Neural cell (in vitro differentiated cells): Measurements from ENCODE around the gene RIMS1.

Experiments used
- CTCF ChIP-seq: fragments of 450-650 bp; IDR thresholded peaks from 2 replicates; pipeline ENCODE4 v1.5.1; 2014; ENCODE audit warnings: antibody characterized with exemption, mild to moderate bottlenecking, moderate library complexity; ENCODE audit not compliant: poor library complexity, severe bottlenecking
- TF ChIP-seq, protein P1 (sequence below): IDR thresholded peaks from 2 replicates; pipeline ENCODE4 v1.6.1; 2012; ENCODE audit warnings: borderline replicate concordance

- TF ChIP-seq CTCF, result no peak
- TF ChIP-seq, protein P1, sequence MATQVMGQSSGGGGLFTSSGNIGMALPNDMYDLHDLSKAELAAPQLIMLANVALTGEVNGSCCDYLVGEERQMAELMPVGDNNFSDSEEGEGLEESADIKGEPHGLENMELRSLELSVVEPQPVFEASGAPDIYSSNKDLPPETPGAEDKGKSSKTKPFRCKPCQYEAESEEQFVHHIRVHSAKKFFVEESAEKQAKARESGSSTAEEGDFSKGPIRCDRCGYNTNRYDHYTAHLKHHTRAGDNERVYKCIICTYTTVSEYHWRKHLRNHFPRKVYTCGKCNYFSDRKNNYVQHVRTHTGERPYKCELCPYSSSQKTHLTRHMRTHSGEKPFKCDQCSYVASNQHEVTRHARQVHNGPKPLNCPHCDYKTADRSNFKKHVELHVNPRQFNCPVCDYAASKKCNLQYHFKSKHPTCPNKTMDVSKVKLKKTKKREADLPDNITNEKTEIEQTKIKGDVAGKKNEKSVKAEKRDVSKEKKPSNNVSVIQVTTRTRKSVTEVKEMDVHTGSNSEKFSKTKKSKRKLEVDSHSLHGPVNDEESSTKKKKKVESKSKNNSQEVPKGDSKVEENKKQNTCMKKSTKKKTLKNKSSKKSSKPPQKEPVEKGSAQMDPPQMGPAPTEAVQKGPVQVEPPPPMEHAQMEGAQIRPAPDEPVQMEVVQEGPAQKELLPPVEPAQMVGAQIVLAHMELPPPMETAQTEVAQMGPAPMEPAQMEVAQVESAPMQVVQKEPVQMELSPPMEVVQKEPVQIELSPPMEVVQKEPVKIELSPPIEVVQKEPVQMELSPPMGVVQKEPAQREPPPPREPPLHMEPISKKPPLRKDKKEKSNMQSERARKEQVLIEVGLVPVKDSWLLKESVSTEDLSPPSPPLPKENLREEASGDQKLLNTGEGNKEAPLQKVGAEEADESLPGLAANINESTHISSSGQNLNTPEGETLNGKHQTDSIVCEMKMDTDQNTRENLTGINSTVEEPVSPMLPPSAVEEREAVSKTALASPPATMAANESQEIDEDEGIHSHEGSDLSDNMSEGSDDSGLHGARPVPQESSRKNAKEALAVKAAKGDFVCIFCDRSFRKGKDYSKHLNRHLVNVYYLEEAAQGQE, result no peak
Observed at GRCh38 chr6:71965404-71965803, 79.1 kb downstream of the RIMS1 start.
